Neural progenitor cell (in vitro differentiated cells): ENCODE results near the gene GDPD5.

Source experiments
- CTCF ChIP-seq: fragments of 200-600 bp; sonication (generic); IDR thresholded peaks from 2 replicates; pipeline ENCODE4 v1.5.1; 2017; ENCODE audit warnings: antibody characterized with exemption, mild to moderate bottlenecking
- EZH2 ChIP-seq: fragments of 200-600 bp; sonication (generic); IDR thresholded peaks from 2 replicates; pipeline ENCODE4 v1.6.1; 2017; ENCODE audit warnings: antibody characterized with exemption, mild to moderate bottlenecking, moderate library complexity
- EZH2phosphoT487 ChIP-seq: fragments of 200-600 bp; sonication (generic); IDR thresholded peaks from 2 replicates; pipeline ENCODE4 v1.6.1; 2017; ENCODE audit warnings: antibody characterized with exemption

DNA sequence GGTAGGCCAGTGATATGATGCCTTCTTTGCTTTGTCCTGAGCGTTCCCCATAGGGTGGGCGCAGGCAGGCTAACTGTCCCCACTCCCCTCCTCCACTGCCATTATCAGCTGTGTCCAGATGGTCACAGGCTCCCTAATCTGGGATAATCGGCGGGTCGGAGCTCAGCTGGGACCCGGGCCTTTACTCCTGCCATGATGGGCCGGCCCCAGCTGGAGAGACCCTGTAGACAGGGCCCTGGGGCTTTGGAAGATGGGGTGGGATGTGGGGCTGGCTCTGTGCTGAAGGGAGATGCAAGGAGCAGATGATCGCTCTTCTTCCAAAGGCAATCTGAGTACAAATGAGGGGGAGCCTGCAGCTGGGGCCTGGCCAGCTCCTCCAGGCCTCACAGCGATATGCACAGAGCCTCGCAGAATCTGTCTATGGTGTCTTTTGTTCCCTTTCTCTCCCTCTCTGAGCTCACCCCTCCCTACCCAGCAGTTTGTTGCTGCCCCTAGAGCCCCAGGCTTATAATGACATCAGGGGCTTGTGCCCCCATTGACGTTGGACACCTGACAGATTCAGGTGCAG, 104.6 kb downstream of the GDPD5 start:
- TF ChIP-seq EZH2phosphoT487 = no peak
- TF ChIP-seq CTCF = no peak
- TF ChIP-seq EZH2 = no peak
